Smooth muscle cell (in vitro differentiated cells): ENCODE results near the gene SNX21. TPM values are rescaled to one million over a fixed set of nuclear protein-coding genes. Genes with fewer than 3 reads are reported as not detected.
"Not testable (repeated sequence)": the region's sequence is repeated elsewhere in the genome, so short reads cannot be mapped to it uniquely, and the experiment has no call there.

Experiments
- DNase-seq: peaks from one replicate; lab custom pipeline; 2025; ENCODE audit not compliant: unreplicated experiment; lab: John Stamatoyannopoulos, UW
- H2AFZ ChIP-seq: fragments of 200-600 bp; sonication (generic); 2 replicates; pipeline ENCODE4 v1.6.0; 2016; ENCODE audit warnings: antibody characterized with exemption, low read depth, mild to moderate bottlenecking
- H3F3A ChIP-seq: fragments of 200-600 bp; sonication (generic); 2 replicates; pipeline ENCODE4 v1.6.0; 2017; ENCODE audit warnings: antibody characterized with exemption, low read depth
- H3K27ac ChIP-seq: fragments of 200-600 bp; sonication (generic); 2 replicates; pipeline ENCODE4 v1.5.1; 2016; ENCODE audit warnings: low read depth, mild to moderate bottlenecking
- H3K27me3 ChIP-seq: fragments of 200-600 bp; sonication (generic); 2 replicates; pipeline ENCODE4 v1.6.1; 2016; ENCODE audit warnings: low read depth, mild to moderate bottlenecking
- H3K36me3 ChIP-seq: fragments of 200-600 bp; sonication (generic); 2 replicates; pipeline ENCODE4 v1.5.1; 2016; ENCODE audit warnings: low read depth
- H3K4me1 ChIP-seq: fragments of 200-600 bp; sonication (generic); 2 replicates; pipeline ENCODE4 v1.5.1; 2016; ENCODE audit warnings: low read depth
- H3K4me2 ChIP-seq: fragments of 200-600 bp; sonication (generic); 2 replicates; pipeline ENCODE4 v1.6.0; 2016; ENCODE audit warnings: mild to moderate bottlenecking
- H3K4me3 ChIP-seq: fragments of 200-600 bp; sonication (generic); 2 replicates; pipeline ENCODE4 v1.5.1; 2016; ENCODE audit warnings: mild to moderate bottlenecking
- H3K79me2 ChIP-seq: fragments of 200-600 bp; sonication (generic); 2 replicates; pipeline ENCODE4 v1.6.0; 2016; ENCODE audit warnings: low read depth, mild to moderate bottlenecking
- H3K9ac ChIP-seq: fragments of 200-600 bp; sonication (generic); 2 replicates; pipeline ENCODE4 v1.6.0; 2016; ENCODE audit warnings: low read depth
- H3K9me3 ChIP-seq: fragments of 200-600 bp; sonication (generic); replicated peaks from 2 replicates; pipeline ENCODE4 v1.5.1; 2016; ENCODE audit warnings: low read depth
- H4K20me1 ChIP-seq: fragments of 200-600 bp; sonication (generic); 2 replicates; pipeline ENCODE4 v1.6.0; 2016; ENCODE audit warnings: low read depth
- WGBS: methylation state at CpG from one replicate; pipeline ENCODE4 v1.1.7; 2016; ENCODE audit warnings: low lambda C conversion rate; 5-methylcytosine and 5-hydroxymethylcytosine counted together
- polyA plus RNA-seq: library from polyadenylated mRNA; unstranded; fragments of >200 nt; fragmentation: Nextera tagmentation; extraction: Ambion mirVana; gene quantifications from 2 replicates; pipeline ENCODE4 v1.2.1, GENCODE V29; 2016
- total RNA-seq: library from RNA; depleted of rRNA; stranded (reverse); fragments of >200 nt; gene quantifications from 2 replicates; pipeline ENCODE4 v1.2.3, GENCODE V29; 2014
- TF ChIP-seq, protein P1 (sequence below): fragments of 200-600 bp; sonication (generic); IDR thresholded peaks from 2 replicates; pipeline ENCODE4 v1.5.1; 2017; ENCODE audit warnings: borderline replicate concordance, mild to moderate bottlenecking, antibody characterized with exemption; ENCODE audit not compliant: insufficient read depth, poor library complexity, severe bottlenecking

Gene SNX21
- total and polyA plus RNA-seq, 2 experiments from 2014 or later, result 14.4 to 14.7 TPM

DNA sequence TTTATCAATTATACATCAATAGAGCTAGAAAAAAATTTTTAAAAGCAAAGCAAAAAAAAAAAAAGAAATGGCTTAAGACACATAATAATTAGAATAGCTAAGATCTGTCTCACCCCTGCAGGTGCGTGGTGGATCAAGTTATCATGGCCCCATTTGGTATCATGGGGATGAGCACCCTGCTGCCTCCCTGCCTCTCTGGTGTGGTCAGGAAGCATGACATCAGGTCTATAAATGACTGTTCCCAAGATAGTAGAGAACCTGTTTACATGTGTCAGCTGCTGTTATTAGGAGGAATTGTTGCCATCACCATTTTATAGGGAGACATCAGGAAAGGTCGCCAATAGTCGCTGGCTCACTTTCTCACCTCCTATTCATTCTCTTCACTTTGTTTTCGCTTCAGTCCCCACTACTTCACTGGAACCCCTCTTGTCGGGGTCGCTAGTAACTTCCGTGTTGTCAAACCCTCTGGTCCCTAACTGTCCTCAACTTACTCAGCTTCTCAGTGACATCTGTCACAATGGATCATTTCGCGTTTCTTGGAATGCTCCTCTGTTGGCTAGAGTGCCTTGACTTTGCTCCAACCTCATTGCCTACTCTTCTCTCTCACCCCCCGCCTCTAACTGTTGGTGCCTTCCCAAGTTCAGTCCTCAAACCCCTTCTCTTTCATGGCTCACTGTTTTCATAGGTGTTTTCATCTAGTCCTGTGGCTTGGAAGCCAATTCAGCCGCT, 37.1 kb upstream of the SNX21 start:
- DNase-seq, result no peak
- TF ChIP-seq, protein P1, sequence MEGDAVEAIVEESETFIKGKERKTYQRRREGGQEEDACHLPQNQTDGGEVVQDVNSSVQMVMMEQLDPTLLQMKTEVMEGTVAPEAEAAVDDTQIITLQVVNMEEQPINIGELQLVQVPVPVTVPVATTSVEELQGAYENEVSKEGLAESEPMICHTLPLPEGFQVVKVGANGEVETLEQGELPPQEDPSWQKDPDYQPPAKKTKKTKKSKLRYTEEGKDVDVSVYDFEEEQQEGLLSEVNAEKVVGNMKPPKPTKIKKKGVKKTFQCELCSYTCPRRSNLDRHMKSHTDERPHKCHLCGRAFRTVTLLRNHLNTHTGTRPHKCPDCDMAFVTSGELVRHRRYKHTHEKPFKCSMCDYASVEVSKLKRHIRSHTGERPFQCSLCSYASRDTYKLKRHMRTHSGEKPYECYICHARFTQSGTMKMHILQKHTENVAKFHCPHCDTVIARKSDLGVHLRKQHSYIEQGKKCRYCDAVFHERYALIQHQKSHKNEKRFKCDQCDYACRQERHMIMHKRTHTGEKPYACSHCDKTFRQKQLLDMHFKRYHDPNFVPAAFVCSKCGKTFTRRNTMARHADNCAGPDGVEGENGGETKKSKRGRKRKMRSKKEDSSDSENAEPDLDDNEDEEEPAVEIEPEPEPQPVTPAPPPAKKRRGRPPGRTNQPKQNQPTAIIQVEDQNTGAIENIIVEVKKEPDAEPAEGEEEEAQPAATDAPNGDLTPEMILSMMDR, result no peak
- no peaks in the 10 kb centered on the region for H3F3A ChIP-seq
- no peak overlapping the region for H3K27ac ChIP-seq
- H3K9ac ChIP-seq, result no peak overlapping the region
- WGBS, result 97% methylated on average over 11 of the region's 11 CpGs
- H3K4me3 ChIP-seq, result no peak overlapping the region
- H3K4me2 ChIP-seq, result no peak overlapping the region
- H2AFZ ChIP-seq, result no peak overlapping the region
- H4K20me1 ChIP-seq, result peaks cover 3% of the 10 kb centered on the region
- H3K4me1 ChIP-seq, result peaks cover 5% of the 10 kb centered on the region
- H3K79me2 ChIP-seq, result peaks cover 16% of the 10 kb centered on the region
- no peaks in the 10 kb centered on the region for H3K9me3 ChIP-seq
- peaks cover 12% of the 10 kb centered on the region for H3K36me3 ChIP-seq
- H3K27me3 ChIP-seq, result no peaks in the 10 kb centered on the region

DNA sequence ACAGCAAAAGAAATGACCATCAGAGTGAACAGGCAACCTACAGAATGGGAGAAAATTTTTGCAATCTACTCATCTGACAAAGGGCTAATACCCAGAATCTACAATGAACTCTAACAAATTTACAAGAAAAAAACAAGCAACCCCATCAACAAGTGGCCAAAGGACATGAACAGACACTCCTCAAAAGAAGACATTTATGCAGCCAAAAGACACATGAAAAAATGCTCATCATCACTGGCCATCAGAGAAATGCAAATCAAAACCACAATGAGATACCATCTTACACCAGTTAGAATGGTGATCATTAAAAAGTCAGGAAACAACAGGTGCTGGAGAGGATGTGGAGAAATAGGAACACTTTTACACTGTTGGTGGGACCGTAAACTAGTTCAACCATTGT, 36.1 kb upstream of the SNX21 start:
- H3K9me3 ChIP-seq, DNase-seq, H4K20me1 ChIP-seq, H3K9ac ChIP-seq, H3K4me1 ChIP-seq, H2AFZ ChIP-seq, H3K4me3 ChIP-seq, H3K27me3 ChIP-seq, H3F3A ChIP-seq, H3K27ac ChIP-seq, H3K79me2 ChIP-seq, H3K4me2 ChIP-seq: not testable (repeated sequence)
- no CpG with 5 or more reads among the region's 1 CpG for WGBS
- peaks cover 18% of the 10 kb centered on the region for H3K36me3 ChIP-seq

DNA sequence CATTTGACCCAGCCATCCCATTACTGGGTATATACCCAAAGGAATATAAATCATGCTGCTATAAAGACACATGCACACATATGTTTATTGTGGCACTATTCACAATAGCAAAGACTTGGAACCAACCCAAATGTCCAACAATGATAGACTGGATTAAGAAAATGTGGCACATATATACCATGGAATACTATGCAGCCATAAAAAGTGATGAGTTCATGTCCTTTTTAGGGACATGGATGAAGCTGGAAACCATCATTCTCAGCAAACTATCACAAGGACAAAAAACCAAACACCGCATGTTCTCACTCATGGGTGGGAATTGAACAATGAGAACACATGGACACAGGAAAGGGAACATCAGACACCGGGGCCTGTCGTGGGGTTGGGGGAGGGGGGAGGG, 35.6 kb upstream of the SNX21 start:
- H3F3A ChIP-seq, H4K20me1 ChIP-seq, H3K27me3 ChIP-seq, H3K79me2 ChIP-seq, DNase-seq, H3K27ac ChIP-seq, H3K4me2 ChIP-seq, H3K9ac ChIP-seq, H3K4me3 ChIP-seq, H3K4me1 ChIP-seq, H3K9me3 ChIP-seq, H2AFZ ChIP-seq: not testable (repeated sequence)
- WGBS, result 100% methylated on average over 3 of the region's 3 CpGs
- peaks cover 21% of the 10 kb centered on the region for H3K36me3 ChIP-seq

DNA sequence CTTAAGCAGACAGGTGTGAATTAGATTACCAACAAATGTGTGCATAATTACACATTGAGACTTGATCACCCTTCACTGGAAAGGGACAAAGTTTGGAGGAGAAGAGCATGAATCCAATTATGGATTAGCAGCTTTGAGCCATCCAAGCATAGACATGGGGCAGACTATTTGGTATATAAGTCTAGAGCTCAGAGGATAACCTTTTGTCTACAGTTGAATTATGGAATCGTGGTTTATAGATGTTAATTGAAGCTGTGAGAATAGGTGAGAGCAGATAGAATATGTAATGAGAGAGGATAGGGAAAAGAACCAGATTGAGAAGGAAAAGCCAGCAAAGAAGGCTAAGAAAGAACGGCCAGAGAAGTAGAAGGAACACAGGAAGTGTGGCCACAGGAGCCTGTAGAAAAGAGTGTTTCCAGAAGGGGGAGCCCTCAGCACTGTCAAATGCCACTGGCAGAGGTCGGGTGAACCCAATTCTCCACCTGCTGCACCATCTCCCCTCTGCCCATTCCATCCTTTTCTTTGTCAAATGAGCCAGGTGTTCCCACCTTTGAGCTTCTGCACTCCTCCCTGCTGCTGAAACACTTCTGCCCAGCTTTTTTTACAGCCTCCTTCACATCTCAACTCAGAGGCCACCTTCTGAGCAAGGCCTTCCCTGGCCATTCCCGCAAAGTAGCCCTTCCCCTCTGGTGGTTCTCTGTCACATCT, 34.5 kb upstream of the SNX21 start:
- Histone ChIP-seq H3K4me3 (no peak overlapping the region), H2AFZ (no peak overlapping the region), H4K20me1 (peaks cover 3% of the 10 kb centered on the region), H3K9ac (no peak overlapping the region), H3K4me1 (no peaks in the 10 kb centered on the region), H3K27ac (no peak overlapping the region), H3F3A (no peaks in the 10 kb centered on the region), H3K79me2 (no peaks in the 10 kb centered on the region), H3K27me3 (no peaks in the 10 kb centered on the region), H3K36me3 (peaks cover 16% of the 10 kb centered on the region), H3K9me3 (no peaks in the 10 kb centered on the region), H3K4me2 (no peak overlapping the region)
- 55% methylated on average over 4 of the region's 4 CpGs for WGBS
- TF ChIP-seq, protein P1, result peak; percentile 48
- DNase-seq, result no peak
